ENCODE measurements around the gene NUDT8.
A peak's percentile ranks its signal among the peaks of the same experiment; 100 is the strongest.
"Not testable (repeated sequence)": the region's sequence is repeated elsewhere in the genome, so short reads cannot be mapped to it uniquely, and the experiment has no call there.

The NUDT8 gene

DNA sequence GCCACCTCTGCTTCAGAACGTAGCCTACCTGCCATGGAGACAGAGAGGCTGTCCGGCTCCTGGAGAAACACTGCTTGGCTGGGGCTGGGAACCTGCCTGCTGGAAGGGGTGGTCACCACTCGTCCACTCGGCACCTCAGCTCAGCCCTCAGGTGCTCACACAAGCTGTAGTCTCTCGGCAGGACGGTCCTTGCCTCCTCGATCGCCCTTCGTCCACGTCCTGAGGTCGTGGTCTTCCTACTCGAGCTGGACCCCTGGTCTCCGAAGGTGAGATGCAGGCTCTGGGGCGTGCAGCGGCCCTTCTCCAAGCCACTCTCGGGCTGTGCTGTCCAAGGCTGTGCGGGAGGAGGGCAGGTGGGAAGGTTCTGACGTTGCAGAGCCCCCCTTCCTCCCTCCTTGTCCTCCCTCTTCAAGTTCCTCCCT is 9.7 kb upstream of the NUDT8 start, which contains the start of gene TBX10:
Gene TBX10, minus strand, starts transcription at position 326 of the 422 bp plus-strand sequence. Its CDS starts 291 bp downstream, at position 35.
- no peak within 1 kb of the TSS for H3K4me3 ChIP-seq (IDR thresholded peaks at IDR 0.05; ENCODE audit: insufficient read depth, low read depth, low read length)
- no peaks in the 10 kb centered on the region for H3K36me3 ChIP-seq (ENCODE audit: insufficient read depth)
- H3K4me1 ChIP-seq (ENCODE audit: low read depth, poor library complexity, severe bottlenecking), result peaks cover 4% of the 10 kb centered on the region
- TF ChIP-seq CTCF (conservative IDR thresholded peaks at IDR 0.05; ENCODE audit: low read depth, low read length), result no peak
- no peak within 1 kb of the TSS for H3K9ac ChIP-seq
- peak within 1 kb of the TSS; percentile 49 for H2AFZ ChIP-seq (ENCODE audit: low read depth)
- H3K4me2 ChIP-seq, result no peak within 1 kb of the TSS
- H4K20me1 ChIP-seq (ENCODE audit: insufficient read depth), result no peaks in the 10 kb centered on the region
- H3K79me2 ChIP-seq (ENCODE audit: insufficient read depth, low read depth), result no peaks in the 10 kb centered on the region
- H3K27ac ChIP-seq, result no peak within 1 kb of the TSS
- H3K27me3 ChIP-seq (ENCODE audit: insufficient read depth, low read depth), result no peaks in the 10 kb centered on the region; the same call in 1 of the 2 replicates

DNA sequence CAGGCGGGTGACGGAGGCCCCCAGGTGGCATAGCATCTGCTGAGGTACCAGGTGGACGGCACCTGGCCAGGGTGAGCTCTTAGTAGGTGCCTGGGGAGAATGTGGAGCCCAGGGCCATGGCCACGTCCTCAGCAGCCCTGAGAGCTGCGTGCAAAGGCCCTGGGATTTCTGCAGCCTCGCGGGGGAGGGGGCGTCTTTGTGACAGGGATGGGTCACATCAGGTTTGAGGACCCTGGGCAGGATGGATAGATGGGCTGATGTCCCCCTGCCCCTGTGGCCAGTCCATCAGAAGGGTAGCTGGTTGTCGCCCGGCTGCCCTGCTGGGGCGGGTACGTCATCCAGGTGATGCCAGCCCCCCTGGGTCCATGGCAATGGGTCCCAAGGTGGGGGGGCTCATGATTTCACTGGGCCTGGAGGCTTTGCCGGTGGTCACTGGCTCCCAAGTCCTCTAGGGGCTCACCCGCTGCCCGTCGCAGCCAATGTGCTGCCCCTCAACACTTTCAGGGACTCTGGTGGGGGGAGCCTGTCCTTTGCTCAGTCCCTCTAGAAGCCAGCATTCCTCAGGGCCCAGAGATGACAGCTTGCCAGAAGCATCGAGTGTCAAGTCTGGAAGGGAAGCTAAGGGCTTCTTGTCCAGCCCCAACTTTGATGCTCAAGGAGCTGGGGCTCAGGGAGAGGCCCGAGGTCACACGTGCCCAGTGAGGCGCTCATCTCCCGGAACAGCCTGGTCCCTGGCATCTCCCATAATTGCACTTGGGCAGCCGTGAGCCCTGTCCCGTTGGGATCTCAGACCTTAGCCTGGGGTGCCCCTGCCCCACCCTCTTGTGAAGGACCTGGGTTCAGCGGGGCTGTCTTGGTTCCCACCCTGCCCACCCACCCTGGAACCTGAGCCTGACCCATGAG is 9.0 kb upstream of the NUDT8 start:
- no peak overlapping the region for H3K4me2 ChIP-seq
- H3K36me3 ChIP-seq (ENCODE audit: insufficient read depth), result no peaks in the 10 kb centered on the region

DNA sequence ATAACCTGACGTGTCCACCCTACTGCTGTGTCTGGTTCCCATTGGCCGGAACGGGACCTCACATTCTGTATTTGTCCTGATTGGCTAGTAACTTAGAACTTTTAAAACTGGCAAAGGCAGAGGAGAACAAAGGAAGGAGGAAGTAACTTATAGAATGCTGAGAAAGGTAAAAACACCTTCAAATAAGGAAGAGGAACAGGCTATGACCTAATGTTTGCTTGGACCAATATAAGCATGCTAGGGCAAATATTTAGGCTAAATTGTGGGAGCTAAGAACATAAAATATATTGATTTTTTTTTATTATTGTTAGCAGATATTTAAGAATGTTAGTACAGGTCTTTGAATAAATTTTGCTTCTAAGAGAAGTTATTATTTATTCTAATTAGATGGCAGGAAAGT is 7.7 kb upstream of the NUDT8 start:
- not testable (repeated sequence) for H3K79me2 ChIP-seq (ENCODE audit: insufficient read depth, low read depth); H3K27ac ChIP-seq; H3K9ac ChIP-seq; H2AFZ ChIP-seq (ENCODE audit: low read depth); H3K36me3 ChIP-seq (ENCODE audit: insufficient read depth); H4K20me1 ChIP-seq (ENCODE audit: insufficient read depth); H3K4me2 ChIP-seq; H3K4me1 ChIP-seq (ENCODE audit: low read depth, poor library complexity, severe bottlenecking); H3K27me3 ChIP-seq (ENCODE audit: insufficient read depth, low read depth); H3K4me3 ChIP-seq (IDR thresholded peaks at IDR 0.05; ENCODE audit: insufficient read depth, low read depth, low read length)

More for the DNA sequence above, 9.0 kb upstream of the NUDT8 start:
- H3K4me3 ChIP-seq (IDR thresholded peaks at IDR 0.05; ENCODE audit: insufficient read depth, low read depth, low read length), result no peak overlapping the region
- no peak overlapping the region for H3K27ac ChIP-seq
- peaks cover 4% of the 10 kb centered on the region for H3K4me1 ChIP-seq (ENCODE audit: low read depth, poor library complexity, severe bottlenecking)
- no peaks in the 10 kb centered on the region; the same call in 1 of the 2 replicates for H3K27me3 ChIP-seq (ENCODE audit: insufficient read depth, low read depth)
- H2AFZ ChIP-seq (ENCODE audit: low read depth), result no peak overlapping the region
- H3K9ac ChIP-seq, result no peak overlapping the region
- no peaks in the 10 kb centered on the region for H3K79me2 ChIP-seq (ENCODE audit: insufficient read depth, low read depth)
- H4K20me1 ChIP-seq (ENCODE audit: insufficient read depth), result no peaks in the 10 kb centered on the region
- TF ChIP-seq CTCF (conservative IDR thresholded peaks at IDR 0.05; ENCODE audit: low read depth, low read length), result no peak

GRCh38 chr11:67636962-67637361 is 7.2 kb upstream of the NUDT8 start:
- no peaks in the 10 kb centered on the region for H3K36me3 ChIP-seq (ENCODE audit: insufficient read depth)
- H3K79me2 ChIP-seq (ENCODE audit: insufficient read depth, low read depth), result no peaks in the 10 kb centered on the region
- H3K27me3 ChIP-seq (ENCODE audit: insufficient read depth, low read depth), result no peaks in the 10 kb centered on the region; the same call in 1 of the 2 replicates
- no peak overlapping the region for H3K4me2 ChIP-seq
- no peaks in the 10 kb centered on the region for H4K20me1 ChIP-seq (ENCODE audit: insufficient read depth)
- H3K27ac ChIP-seq, result no peak overlapping the region
- H3K4me3 ChIP-seq (IDR thresholded peaks at IDR 0.05; ENCODE audit: insufficient read depth, low read depth, low read length), result no peak overlapping the region
- H2AFZ ChIP-seq (ENCODE audit: low read depth), result no peak overlapping the region
- TF ChIP-seq CTCF (conservative IDR thresholded peaks at IDR 0.05; ENCODE audit: low read depth, low read length), result no peak
- H3K9ac ChIP-seq, result no peak overlapping the region
- H3K4me1 ChIP-seq (ENCODE audit: low read depth, poor library complexity, severe bottlenecking), result peaks cover 4% of the 10 kb centered on the region

GRCh38 chr11:67635231-67635521 is 5.4 kb upstream of the NUDT8 start:
- Histone ChIP-seq H3K36me3 (ENCODE audit: insufficient read depth) (no peaks in the 10 kb centered on the region), H3K27ac (no peak overlapping the region), H2AFZ (ENCODE audit: low read depth) (no peak overlapping the region), H3K27me3 (ENCODE audit: insufficient read depth, low read depth) (no peaks in the 10 kb centered on the region; the same call in 1 of the 2 replicates), H3K79me2 (ENCODE audit: insufficient read depth, low read depth) (no peaks in the 10 kb centered on the region), H3K4me2 (no peak overlapping the region), H4K20me1 (ENCODE audit: insufficient read depth) (no peaks in the 10 kb centered on the region), H3K4me3 (IDR thresholded peaks at IDR 0.05; ENCODE audit: insufficient read depth, low read depth, low read length) (no peak overlapping the region), H3K4me1 (ENCODE audit: low read depth, poor library complexity, severe bottlenecking) (peaks cover 11% of the 10 kb centered on the region), H3K9ac (no peak overlapping the region)
- TF ChIP-seq CTCF (conservative IDR thresholded peaks at IDR 0.05; ENCODE audit: low read depth, low read length), result no peak
